ENCODE data around the gene KIRREL3.

DNA sequence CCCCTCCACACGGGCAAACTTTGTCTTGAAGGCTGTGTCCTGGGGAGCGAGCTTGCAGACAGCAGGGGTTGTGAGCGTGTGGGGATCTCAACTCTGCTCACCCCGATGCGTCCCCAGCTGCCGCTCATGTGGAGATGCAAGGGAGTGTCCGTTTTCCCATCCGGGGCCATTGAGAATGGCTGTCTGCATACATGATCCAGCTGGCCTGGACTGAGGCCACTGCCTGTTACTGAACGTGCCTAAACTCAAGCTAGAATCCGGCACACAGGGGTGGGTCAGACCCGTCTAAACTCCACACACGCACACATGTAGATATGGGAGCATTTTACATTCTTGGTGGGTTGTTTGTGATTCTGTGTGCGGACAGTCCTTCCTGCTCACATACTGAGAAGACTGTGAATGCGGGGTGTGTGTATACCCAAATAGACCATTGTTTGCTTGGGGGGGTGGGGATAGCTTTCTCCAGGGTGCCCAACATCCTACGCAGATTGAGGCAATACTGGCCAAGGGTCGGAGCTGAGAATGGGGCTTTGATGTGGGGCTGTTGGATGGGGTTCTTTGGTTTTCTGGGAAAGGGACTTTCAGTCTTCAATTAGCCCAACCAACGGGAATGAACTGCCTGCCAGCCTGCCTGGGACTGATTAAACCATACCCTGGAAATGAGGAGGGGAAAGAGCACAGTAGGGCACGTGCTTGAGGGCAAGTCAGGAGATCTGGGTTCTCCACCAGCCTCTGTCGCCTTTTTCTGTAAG, 584.7 kb downstream of the KIRREL3 start:
- TF ChIP-seq POLR2AphosphoS5 (IDR thresholded peaks at IDR 0.05; ENCODE audit: borderline replicate concordance, low read depth, low read length) (no peak), EZH2 (IDR thresholded peaks at IDR 0.05) (no peak), FOXP2 (optimal IDR thresholded peaks at IDR 0.05; ENCODE audit: control extremely low read depth, extremely low read length, insufficient read depth) (no peak)

Measured in SK-N-MC (cell line).